GM19463 (cell line): ENCODE measurements around the gene PDCD11.
A peak's percentile ranks its signal among the peaks of the same experiment; 100 is the strongest.
"Not testable (repeated sequence)": the region's sequence is repeated elsewhere in the genome, so short reads cannot be mapped to it uniquely, and the experiment has no call there.

Experiments
- ATAC-seq: cut with Tn5 transposase; IDR thresholded peaks from one replicate; pipeline ENCODE4 v1.9.1; 2021; ENCODE audit warnings: mild to moderate bottlenecking, moderate library complexity; ENCODE audit not compliant: unreplicated experiment

Gene PDCD11

GRCh38 chr10:103396067-103396788 is at the start of gene PDCD11, which contains the start of gene ATP5MK:
PDCD11 (plus strand) TSS chr10:103396626; CDS start chr10:103398427, 1,801 bp downstream.
ATP5MK (minus strand) TSS chr10:103396475; CDS start chr10:103392457, 4,018 bp downstream.
- ATAC-seq, result peak; percentile 99

- no peak for ATAC-seq
Measured at GRCh38 chr10:103350175-103350516, 46.3 kb upstream of the PDCD11 start.

GRCh38 chr10:103350517-103351260 is 45.7 kb upstream of the PDCD11 start, which contains the start of gene PCGF6:
PCGF6 (minus strand) TSS chr10:103351140; CDS start chr10:103351066, 74 bp downstream.
- peak; percentile 87 for ATAC-seq

GRCh38 chr10:103353281-103353680 is 43.1 kb upstream of the PDCD11 start:
- no peak for ATAC-seq

GRCh38 chr10:103354567-103354966 is 41.9 kb upstream of the PDCD11 start:
- not testable (repeated sequence) for ATAC-seq

- ATAC-seq, result no peak
Measured at GRCh38 chr10:103355906-103356599, 40.4 kb upstream of the PDCD11 start.

GRCh38 chr10:103359493-103359892 is 36.9 kb upstream of the PDCD11 start:
- ATAC-seq, result not testable (repeated sequence)

GRCh38 chr10:103360791-103361190 is 35.6 kb upstream of the PDCD11 start:
- not testable (repeated sequence) for ATAC-seq

GRCh38 chr10:103367379-103367781 is 29.0 kb upstream of the PDCD11 start:
- ATAC-seq, result no peak

- peak; percentile 40 for ATAC-seq
Measured at GRCh38 chr10:103367782-103368518, 28.5 kb upstream of the PDCD11 start, which contains the start of gene TAF5. TAF5 (plus strand) TSS chr10:103367976; CDS start chr10:103367990, 14 bp downstream.

- ATAC-seq, result no peak
Measured at GRCh38 chr10:103373544-103373943, 22.9 kb upstream of the PDCD11 start.

GRCh38 chr10:103374263-103374662 is 22.2 kb upstream of the PDCD11 start:
- no peak for ATAC-seq

GRCh38 chr10:103382769-103383168 is 13.7 kb upstream of the PDCD11 start:
- no peak for ATAC-seq

GRCh38 chr10:103394180-103394579 is 2.2 kb upstream of the PDCD11 start:
- ATAC-seq, result no peak

- no peak for ATAC-seq
Measured at GRCh38 chr10:103395754-103396066, 716 bp upstream of the PDCD11 start.

GRCh38 chr10:103396789-103397087 is 312 bp downstream of the PDCD11 start:
- ATAC-seq, result no peak

GRCh38 chr10:103397191-103397825 is 882 bp downstream of the PDCD11 start:
- no peak for ATAC-seq

- no peak for ATAC-seq
Measured at GRCh38 chr10:103413564-103413963, 17.1 kb downstream of the PDCD11 start.

- ATAC-seq, result no peak
Measured at GRCh38 chr10:103415581-103415980, 19.2 kb downstream of the PDCD11 start.

- no peak for ATAC-seq
Measured at GRCh38 chr10:103416436-103417147, 20.2 kb downstream of the PDCD11 start.
